Osteocyte (in vitro differentiated cells): ENCODE measurements around the gene NAGLU. TPM values are rescaled to one million over a fixed set of nuclear protein-coding genes. Genes with fewer than 3 reads are reported as not detected.
A peak's percentile ranks its signal among the peaks of the same experiment; 100 is the strongest.

Source experiments
- DNase-seq: peaks from one replicate; pipeline ENCODE4 v3.0.0; 2021; ENCODE audit warnings: mixed read lengths; ENCODE audit not compliant: unreplicated experiment; ENCODE audit errors: extremely low spot score
- H3K27ac Mint-ChIP-seq: one replicate; pipeline ENCODE4 v1.8.0; 2021; ENCODE audit warnings: mild to moderate bottlenecking, mixed read lengths; ENCODE audit not compliant: unreplicated experiment
- H3K27me3 Mint-ChIP-seq: one replicate; pipeline ENCODE4 v1.8.0; 2021; ENCODE audit warnings: mixed read lengths; ENCODE audit not compliant: unreplicated experiment
- H3K36me3 Mint-ChIP-seq: one replicate; pipeline ENCODE4 v1.8.0; 2021; ENCODE audit warnings: mixed read lengths; ENCODE audit not compliant: unreplicated experiment
- H3K4me1 Mint-ChIP-seq: one replicate; pipeline ENCODE4 v1.8.0; 2021; ENCODE audit warnings: mixed read lengths; ENCODE audit not compliant: unreplicated experiment
- H3K4me3 Mint-ChIP-seq: one replicate; pipeline ENCODE4 v1.8.0; 2021; ENCODE audit warnings: mild to moderate bottlenecking, moderate library complexity, mixed read lengths; ENCODE audit not compliant: unreplicated experiment
- H3K9me3 Mint-ChIP-seq: one replicate; pipeline ENCODE4 v1.8.0; 2021; ENCODE audit warnings: mixed read lengths; ENCODE audit not compliant: unreplicated experiment
- long read RNA-seq: library from polyadenylated mRNA; unstranded; transcript quantifications from one replicate; pipeline ENCODE4 v2.0.0, GENCODE V29; 2021
- total RNA-seq: library from RNA; stranded (reverse); gene quantifications from 2 replicates; pipeline ENCODE4 v1.2.1, GENCODE V29; 2021
- TF ChIP-seq, protein P1 (sequence below): fragments of 200-600 bp; sonication (generic); IDR thresholded peaks from 2 replicates; pipeline ENCODE4 v1.5.0; 2021; ENCODE audit warnings: antibody characterized with exemption, mild to moderate bottlenecking, moderate library complexity

Gene NAGLU
- 86.5 and 96.6 TPM in 2 replicates for total RNA-seq
- long read RNA-seq, transcript NAGLU-201 (6 exons, 2,544 nt), result major isoform, 6 of 15 reads
- long read RNA-seq, partial matches to known transcripts, result 9 of 15 reads
- long read RNA-seq, other reads (novel, unspliced or antisense), result 0 of 15 reads

DNA sequence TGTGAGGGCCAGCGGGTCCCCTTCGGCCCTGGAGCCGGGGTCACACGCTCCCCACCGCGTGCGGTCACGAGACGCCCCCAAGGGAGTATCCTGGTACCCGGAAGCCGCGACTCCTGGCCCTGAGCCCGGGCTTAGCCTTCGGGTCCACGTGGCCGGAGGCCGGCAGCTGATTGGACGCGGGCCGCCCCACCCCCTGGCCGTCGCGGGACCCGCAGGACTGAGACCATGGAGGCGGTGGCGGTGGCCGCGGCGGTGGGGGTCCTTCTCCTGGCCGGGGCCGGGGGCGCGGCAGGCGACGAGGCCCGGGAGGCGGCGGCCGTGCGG lies at the start of gene NAGLU:
Gene NAGLU (plus strand): TSS at position 194 of the 324 bp plus-strand sequence. CDS start 32 bp downstream, at position 226.
- DNase-seq, result peak; percentile 98
- peaks cover 44% of the 10 kb centered on the region for H3K4me1 Mint-ChIP-seq
- TF ChIP-seq, protein P1, sequence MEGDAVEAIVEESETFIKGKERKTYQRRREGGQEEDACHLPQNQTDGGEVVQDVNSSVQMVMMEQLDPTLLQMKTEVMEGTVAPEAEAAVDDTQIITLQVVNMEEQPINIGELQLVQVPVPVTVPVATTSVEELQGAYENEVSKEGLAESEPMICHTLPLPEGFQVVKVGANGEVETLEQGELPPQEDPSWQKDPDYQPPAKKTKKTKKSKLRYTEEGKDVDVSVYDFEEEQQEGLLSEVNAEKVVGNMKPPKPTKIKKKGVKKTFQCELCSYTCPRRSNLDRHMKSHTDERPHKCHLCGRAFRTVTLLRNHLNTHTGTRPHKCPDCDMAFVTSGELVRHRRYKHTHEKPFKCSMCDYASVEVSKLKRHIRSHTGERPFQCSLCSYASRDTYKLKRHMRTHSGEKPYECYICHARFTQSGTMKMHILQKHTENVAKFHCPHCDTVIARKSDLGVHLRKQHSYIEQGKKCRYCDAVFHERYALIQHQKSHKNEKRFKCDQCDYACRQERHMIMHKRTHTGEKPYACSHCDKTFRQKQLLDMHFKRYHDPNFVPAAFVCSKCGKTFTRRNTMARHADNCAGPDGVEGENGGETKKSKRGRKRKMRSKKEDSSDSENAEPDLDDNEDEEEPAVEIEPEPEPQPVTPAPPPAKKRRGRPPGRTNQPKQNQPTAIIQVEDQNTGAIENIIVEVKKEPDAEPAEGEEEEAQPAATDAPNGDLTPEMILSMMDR, result no peak
- H3K4me3 Mint-ChIP-seq, result peak within 1 kb of the TSS; percentile 85
- no peaks in the 10 kb centered on the region for H3K9me3 Mint-ChIP-seq
- no peaks in the 10 kb centered on the region for H3K27me3 Mint-ChIP-seq
- H3K36me3 Mint-ChIP-seq, result peaks cover 10% of the 10 kb centered on the region
- H3K27ac Mint-ChIP-seq, result peak within 1 kb of the TSS; percentile 96

DNA sequence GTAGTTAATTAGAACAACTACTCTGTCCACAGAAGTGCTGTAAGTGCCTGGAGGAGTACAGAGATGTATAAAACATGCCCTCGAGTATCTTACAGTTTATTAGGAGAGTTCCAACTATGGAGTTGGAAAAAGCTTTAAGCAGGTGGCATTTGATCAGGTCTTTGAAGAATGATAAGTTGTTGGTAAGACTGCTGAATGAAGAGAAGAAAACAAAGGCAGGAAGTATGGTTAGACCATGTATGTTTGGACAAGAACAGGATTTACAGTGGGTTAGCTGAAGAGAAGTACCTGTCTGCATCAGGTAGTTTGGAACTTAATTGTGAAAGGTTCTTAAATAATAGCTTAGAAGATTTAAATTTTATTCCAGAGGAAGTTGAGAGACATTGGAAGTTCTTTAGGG lies 48.0 kb upstream of the NAGLU start:
- no peaks in the 10 kb centered on the region for H3K9me3 Mint-ChIP-seq
- TF ChIP-seq, protein P1, result no peak
- H3K27ac Mint-ChIP-seq, result no peak overlapping the region
- H3K27me3 Mint-ChIP-seq, result no peaks in the 10 kb centered on the region
- H3K36me3 Mint-ChIP-seq, result peaks cover 36% of the 10 kb centered on the region
- no peak for DNase-seq
- H3K4me3 Mint-ChIP-seq, result no peak overlapping the region
- peaks cover 3% of the 10 kb centered on the region for H3K4me1 Mint-ChIP-seq

DNA sequence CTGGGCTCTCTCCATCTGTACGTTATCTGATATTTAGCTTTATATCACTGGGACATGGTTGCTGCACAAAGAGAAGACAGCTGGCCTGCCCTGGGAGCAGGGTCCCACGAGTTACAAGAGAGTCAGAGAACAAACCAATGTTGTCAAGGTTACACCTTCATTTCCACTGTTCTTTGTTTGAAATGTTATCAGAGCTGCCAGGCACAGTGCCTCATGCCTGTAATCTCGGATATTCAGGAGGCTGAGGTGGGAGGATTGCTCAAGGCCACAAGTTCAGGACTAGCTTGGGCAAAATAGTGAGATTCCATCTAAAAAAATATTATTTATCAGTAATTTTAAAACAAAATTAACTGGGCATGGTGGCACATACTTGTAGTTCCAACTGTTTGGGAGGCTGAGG lies 42.7 kb upstream of the NAGLU start:
- Mint-ChIP-seq H3K36me3 (peaks cover 38% of the 10 kb centered on the region), H3K27me3 (no peaks in the 10 kb centered on the region), H3K9me3 (no peaks in the 10 kb centered on the region), H3K27ac (no peak overlapping the region), H3K4me3 (no peak overlapping the region), H3K4me1 (no peaks in the 10 kb centered on the region)
- DNase-seq, result no peak
- TF ChIP-seq, protein P1, result no peak

DNA sequence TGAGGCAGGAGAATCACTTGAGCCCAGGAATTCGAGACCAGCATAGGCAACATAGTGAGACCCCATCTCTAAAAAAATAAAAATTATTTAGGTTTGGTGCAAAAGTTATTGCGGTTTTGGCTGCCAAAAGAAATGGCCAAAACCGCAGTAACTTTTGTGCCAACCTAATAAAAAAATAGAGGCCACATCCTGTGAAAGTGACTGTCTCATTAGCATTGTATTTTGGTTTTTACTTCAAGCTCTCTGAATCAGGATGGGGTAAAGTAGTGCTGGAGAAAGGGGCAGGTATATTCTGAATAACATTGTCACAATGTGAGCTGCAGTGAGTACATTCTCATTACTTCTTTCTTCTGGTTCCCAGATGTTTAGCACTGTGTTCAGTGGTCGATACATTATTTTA lies 41.4 kb upstream of the NAGLU start:
- H3K36me3 Mint-ChIP-seq, result peaks cover 39% of the 10 kb centered on the region
- no peaks in the 10 kb centered on the region for H3K9me3 Mint-ChIP-seq
- no peak overlapping the region for H3K4me3 Mint-ChIP-seq
- no peak overlapping the region for H3K27ac Mint-ChIP-seq
- no peak for DNase-seq
- no peaks in the 10 kb centered on the region for H3K27me3 Mint-ChIP-seq
- TF ChIP-seq, protein P1, result no peak
- no peaks in the 10 kb centered on the region for H3K4me1 Mint-ChIP-seq

DNA sequence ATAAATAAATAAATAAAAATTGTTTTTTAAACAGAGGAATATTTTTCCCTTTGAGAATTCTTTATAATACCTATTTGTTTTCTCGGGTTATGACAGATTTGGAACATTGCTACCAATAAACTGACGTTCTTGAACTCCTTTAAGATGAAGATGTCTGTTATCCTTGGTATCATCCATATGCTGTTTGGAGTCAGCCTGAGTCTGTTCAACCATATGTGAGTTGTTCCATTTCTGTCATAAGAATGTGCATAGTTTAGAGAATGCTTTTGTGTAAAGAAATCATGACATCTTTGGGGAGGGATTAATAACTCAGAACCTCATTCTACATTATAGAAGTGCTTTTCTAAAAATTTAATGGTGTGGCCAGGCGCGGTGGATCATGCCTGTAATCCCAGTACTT lies 37.2 kb upstream of the NAGLU start:
- H3K4me3 Mint-ChIP-seq, result no peak overlapping the region
- peaks cover 3% of the 10 kb centered on the region for H3K4me1 Mint-ChIP-seq
- H3K36me3 Mint-ChIP-seq, result peaks cover 52% of the 10 kb centered on the region
- TF ChIP-seq, protein P1, result no peak
- no peaks in the 10 kb centered on the region for H3K9me3 Mint-ChIP-seq
- H3K27ac Mint-ChIP-seq, result no peak overlapping the region
- DNase-seq, result no peak
- no peaks in the 10 kb centered on the region for H3K27me3 Mint-ChIP-seq
